HCT116 (cell line): ENCODE results near the gene DNAH5.

Experiments used
- CTCF ChIP-seq, 3 experiments: fragments of 200-600 bp in 1 of 3; sonication (generic) in 1 of 3; IDR thresholded peaks in 2 of 3; conservative IDR thresholded peaks in 1 of 3; 2 replicates each; pipeline ENCODE4 v1.5.1; 2012 to 2017; ENCODE audit warnings: low read depth in 2 of 3, low read length in 2 of 3, antibody characterized with exemption in 1 of 3, borderline replicate concordance in 1 of 3, control low read depth in 1 of 3, mild to moderate bottlenecking in 1 of 3, mixed read lengths in 1 of 3, mixed run types in 1 of 3, moderate library complexity in 1 of 3; ENCODE audit not compliant: insufficient read depth in 1 of 3
- ELF1 ChIP-seq: IDR thresholded peaks from 2 replicates; pipeline ENCODE4 v1.6.1; 2012; ENCODE audit warnings: low read depth, borderline replicate concordance
- EZH2 ChIP-seq: fragments of 200-600 bp; sonication (generic); IDR thresholded peaks from 2 replicates; pipeline ENCODE4 v1.6.1; 2017; ENCODE audit warnings: antibody characterized with exemption, mixed run types
- EZH2phosphoT487 ChIP-seq: fragments of 200-600 bp; IDR thresholded peaks from 2 replicates; pipeline ENCODE4 v1.6.1; 2018; ENCODE audit warnings: antibody characterized with exemption, borderline replicate concordance
- MAX ChIP-seq: IDR thresholded peaks from 2 replicates; pipeline ENCODE4 v1.6.1; 2012
- POLR2A ChIP-seq: IDR thresholded peaks from 2 replicates; pipeline ENCODE4 v1.7.0; 2011; ENCODE audit warnings: borderline replicate concordance; ENCODE audit not compliant: insufficient read depth, insufficient read length; ENCODE audit errors: extremely low read depth
- POLR2AphosphoS5 ChIP-seq: IDR thresholded peaks from 2 replicates; pipeline ENCODE4 v1.6.1; 2011; ENCODE audit warnings: mild to moderate bottlenecking, low read depth, low read length, moderate library complexity
- RAD21 ChIP-seq: IDR thresholded peaks from 2 replicates; pipeline ENCODE4 v1.6.1; 2012; ENCODE audit warnings: low read depth, mild to moderate bottlenecking
- REST ChIP-seq: IDR thresholded peaks from 2 replicates; pipeline ENCODE4 v1.6.1; 2012; ENCODE audit warnings: low read depth

DNA sequence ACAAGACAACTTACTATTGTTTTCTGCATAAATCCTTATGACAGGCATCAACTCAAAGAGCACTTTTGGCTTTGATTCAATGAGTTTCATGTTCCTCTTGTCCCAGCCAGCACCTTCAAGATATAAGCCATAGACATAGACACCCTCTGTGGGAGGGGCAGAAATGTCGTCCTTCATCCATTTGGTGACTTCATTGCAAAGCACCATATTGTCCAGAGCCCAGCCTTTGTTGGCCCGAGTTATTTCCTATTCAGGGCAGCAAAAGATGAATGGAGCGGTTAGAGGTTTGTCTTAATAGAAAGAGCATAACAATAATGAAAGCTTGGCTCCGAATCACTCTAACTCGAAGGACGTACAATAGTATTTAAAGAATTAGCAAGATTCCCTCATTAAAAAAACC lies 243.9 kb downstream of the DNAH5 start:
- TF ChIP-seq POLR2A (no peak), CTCF (IDR thresholded peaks at IDR 0.05 in 2 of 3, conservative IDR thresholded peaks at IDR 0.05 in 1 of 3; ENCODE audit: borderline replicate concordance in 1 of 3, insufficient read depth in 1 of 3, low read depth in 2 of 3, low read length in 2 of 3) (no peak), EZH2phosphoT487 (no peak), POLR2AphosphoS5 (no peak), RAD21 (no peak), EZH2 (no peak), MAX (no peak), ELF1 (no peak), REST (no peak)
